ENCODE data around the gene HAPLN1.

HAPLN1 gene

GRCh38 chr5:83720836-83721537, at the start of gene HAPLN1:
Gene HAPLN1, minus strand, starts transcription at chr5:83720855. Its CDS starts 47,332 bp downstream, at chr5:83673523.
- TF ChIP-seq GATA3 (IDR thresholded peaks at IDR 0.05; ENCODE audit: low read depth, low read length) (no peak), GATA2 (IDR thresholded peaks at IDR 0.05; ENCODE audit: low read depth, low read length) (no peak)

- TF ChIP-seq GATA3 (IDR thresholded peaks at IDR 0.05; ENCODE audit: low read depth, low read length) = no peak
- no peak for TF ChIP-seq GATA2 (IDR thresholded peaks at IDR 0.05; ENCODE audit: low read depth, low read length)
These were observed 46.8 kb upstream of the HAPLN1 start for GRCh38 chr5:83767409-83767992.

GRCh38 chr5:83764101-83764500, 43.4 kb upstream of the HAPLN1 start:
- TF ChIP-seq GATA3 (IDR thresholded peaks at IDR 0.05; ENCODE audit: low read depth, low read length) (no peak), GATA2 (IDR thresholded peaks at IDR 0.05; ENCODE audit: low read depth, low read length) (no peak)

- TF ChIP-seq GATA3 (IDR thresholded peaks at IDR 0.05; ENCODE audit: low read depth, low read length) (no peak), GATA2 (IDR thresholded peaks at IDR 0.05; ENCODE audit: low read depth, low read length) (no peak)
These were observed 39.9 kb upstream of the HAPLN1 start for GRCh38 chr5:83760579-83760978.

- TF ChIP-seq GATA2 (IDR thresholded peaks at IDR 0.05; ENCODE audit: low read depth, low read length) (no peak), GATA3 (IDR thresholded peaks at IDR 0.05; ENCODE audit: low read depth, low read length) (no peak)
These were observed 32.0 kb upstream of the HAPLN1 start for GRCh38 chr5:83752700-83753099.

GRCh38 chr5:83751201-83751600, 30.5 kb upstream of the HAPLN1 start:
- TF ChIP-seq GATA2 (IDR thresholded peaks at IDR 0.05; ENCODE audit: low read depth, low read length) = no peak
- TF ChIP-seq GATA3 (IDR thresholded peaks at IDR 0.05; ENCODE audit: low read depth, low read length) = no peak

- TF ChIP-seq GATA2 (IDR thresholded peaks at IDR 0.05; ENCODE audit: low read depth, low read length) (no peak), GATA3 (IDR thresholded peaks at IDR 0.05; ENCODE audit: low read depth, low read length) (no peak)
These were observed 30.1 kb upstream of the HAPLN1 start for GRCh38 chr5:83750749-83751148.

- TF ChIP-seq GATA3 (IDR thresholded peaks at IDR 0.05; ENCODE audit: low read depth, low read length) (no peak), GATA2 (IDR thresholded peaks at IDR 0.05; ENCODE audit: low read depth, low read length) (no peak)
These were observed 25.2 kb upstream of the HAPLN1 start for GRCh38 chr5:83745816-83746215.

GRCh38 chr5:83744821-83745220, 24.2 kb upstream of the HAPLN1 start:
- TF ChIP-seq GATA3 (IDR thresholded peaks at IDR 0.05; ENCODE audit: low read depth, low read length) (no peak), GATA2 (IDR thresholded peaks at IDR 0.05; ENCODE audit: low read depth, low read length) (no peak)

- TF ChIP-seq GATA2 (IDR thresholded peaks at IDR 0.05; ENCODE audit: low read depth, low read length) (no peak), GATA3 (IDR thresholded peaks at IDR 0.05; ENCODE audit: low read depth, low read length) (no peak)
These were observed 21.4 kb upstream of the HAPLN1 start for GRCh38 chr5:83742089-83742488.

- no peak for TF ChIP-seq GATA2 (IDR thresholded peaks at IDR 0.05; ENCODE audit: low read depth, low read length)
- no peak for TF ChIP-seq GATA3 (IDR thresholded peaks at IDR 0.05; ENCODE audit: low read depth, low read length)
These were observed 20.9 kb upstream of the HAPLN1 start for GRCh38 chr5:83741571-83741970.

- TF ChIP-seq GATA2 (IDR thresholded peaks at IDR 0.05; ENCODE audit: low read depth, low read length) = no peak
- no peak for TF ChIP-seq GATA3 (IDR thresholded peaks at IDR 0.05; ENCODE audit: low read depth, low read length)
These were observed 20.1 kb upstream of the HAPLN1 start for GRCh38 chr5:83740741-83741140.

- TF ChIP-seq GATA3 (IDR thresholded peaks at IDR 0.05; ENCODE audit: low read depth, low read length) = no peak
- no peak for TF ChIP-seq GATA2 (IDR thresholded peaks at IDR 0.05; ENCODE audit: low read depth, low read length)
These were observed 11.0 kb upstream of the HAPLN1 start for GRCh38 chr5:83731638-83732037.

GRCh38 chr5:83729362-83729761, 8.7 kb upstream of the HAPLN1 start:
- TF ChIP-seq GATA2 (IDR thresholded peaks at IDR 0.05; ENCODE audit: low read depth, low read length) (no peak), GATA3 (IDR thresholded peaks at IDR 0.05; ENCODE audit: low read depth, low read length) (no peak)

- no peak for TF ChIP-seq GATA3 (IDR thresholded peaks at IDR 0.05; ENCODE audit: low read depth, low read length)
- no peak for TF ChIP-seq GATA2 (IDR thresholded peaks at IDR 0.05; ENCODE audit: low read depth, low read length)
These were observed 6.3 kb upstream of the HAPLN1 start for GRCh38 chr5:83726912-83727311.

All from SH-SY5Y (cell line).